H4 (cell line): ENCODE measurements around the gene EXOC1L. TPM values are rescaled to one million over a fixed set of nuclear protein-coding genes. Genes with fewer than 3 reads are reported as not detected.
"Not testable (repeated sequence)": the region's sequence is repeated elsewhere in the genome, so short reads cannot be mapped to it uniquely, and the experiment has no call there.

Source experiments
- DNase-seq: peaks from one replicate; pipeline ENCODE4 v3.0.0-alpha.2; 2015; ENCODE audit warnings: low spot score
- total RNA-seq: library from RNA; depleted of rRNA; stranded (reverse); fragments of >200 nt; shearing (Covaris generic); gene quantifications from 2 replicates; pipeline ENCODE4 v1.2.3, GENCODE V29; 2014

The EXOC1L gene
- total RNA-seq, 1 experiment from 2014 or later: not detected

- DNase-seq: no peak
Measured at GRCh38 chr4:55838356-55838755, 18.8 kb downstream of the EXOC1L start.

GRCh38 chr4:55838952-55839351 lies 19.4 kb downstream of the EXOC1L start:
- DNase-seq: no peak

DNA sequence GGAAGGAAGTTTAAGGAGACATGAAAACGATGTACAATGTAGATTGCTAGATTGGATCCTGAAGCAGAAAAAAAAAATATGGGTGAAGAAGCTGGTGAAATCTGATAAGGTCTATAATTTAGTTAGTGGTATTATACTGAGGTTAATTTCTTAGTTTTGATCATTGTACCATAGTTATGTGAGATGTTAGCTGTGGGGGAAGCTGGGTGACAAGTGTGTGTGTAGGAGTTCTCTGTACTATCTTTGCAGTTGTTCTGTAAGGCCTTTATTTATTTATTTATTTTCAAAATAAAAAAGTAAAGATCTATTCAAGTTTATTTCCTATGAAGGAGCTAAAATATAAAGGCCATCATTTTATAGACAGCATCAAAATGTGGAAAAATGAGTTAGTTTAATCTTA lies 21.4 kb downstream of the EXOC1L start:
- DNase-seq: no peak

GRCh38 chr4:55841373-55842239 lies 22.0 kb downstream of the EXOC1L start:
- not testable (repeated sequence) for DNase-seq

DNA sequence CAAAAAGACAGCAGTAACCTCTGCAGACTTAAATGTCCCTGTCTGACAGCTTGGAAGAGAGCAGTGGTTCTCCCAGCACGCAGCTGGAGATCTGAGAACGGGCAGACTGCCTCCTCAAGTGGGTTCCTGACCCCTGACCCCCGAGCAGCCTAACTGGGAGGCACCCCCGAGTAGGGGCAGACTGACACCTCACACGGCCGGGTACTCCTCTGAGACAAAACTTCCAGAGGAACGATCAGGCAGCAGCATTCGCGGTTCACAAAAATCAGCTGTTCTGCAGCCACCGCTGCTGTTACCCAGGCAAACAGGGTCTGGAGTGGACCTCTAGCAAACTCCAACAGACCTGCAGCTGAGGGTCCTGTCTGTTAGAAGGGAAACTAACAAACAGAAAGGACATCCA lies 22.7 kb downstream of the EXOC1L start:
- not testable (repeated sequence) for DNase-seq

DNA sequence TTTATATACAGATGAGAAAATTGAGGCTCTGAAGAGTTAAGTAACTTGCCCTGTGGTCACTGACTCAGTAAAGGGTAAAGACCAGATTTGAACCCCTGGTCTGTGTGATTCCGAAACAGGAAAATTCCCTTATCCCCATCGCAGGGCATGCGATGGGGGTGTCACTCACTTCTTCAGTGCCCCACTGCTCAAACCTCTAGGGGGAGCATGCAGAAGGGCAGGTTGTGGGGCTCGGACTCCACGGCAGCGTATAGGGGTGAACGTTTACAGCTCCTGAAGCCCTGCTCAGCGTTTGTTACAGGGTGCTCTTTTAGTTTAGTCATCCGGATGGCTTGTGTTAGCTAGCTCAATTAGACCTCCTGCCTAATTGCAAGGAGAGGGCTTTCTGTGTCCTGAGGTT lies 30.1 kb downstream of the EXOC1L start:
- no peak for DNase-seq

- no peak for DNase-seq
Measured at GRCh38 chr4:55851885-55852284, 32.3 kb downstream of the EXOC1L start.

DNA sequence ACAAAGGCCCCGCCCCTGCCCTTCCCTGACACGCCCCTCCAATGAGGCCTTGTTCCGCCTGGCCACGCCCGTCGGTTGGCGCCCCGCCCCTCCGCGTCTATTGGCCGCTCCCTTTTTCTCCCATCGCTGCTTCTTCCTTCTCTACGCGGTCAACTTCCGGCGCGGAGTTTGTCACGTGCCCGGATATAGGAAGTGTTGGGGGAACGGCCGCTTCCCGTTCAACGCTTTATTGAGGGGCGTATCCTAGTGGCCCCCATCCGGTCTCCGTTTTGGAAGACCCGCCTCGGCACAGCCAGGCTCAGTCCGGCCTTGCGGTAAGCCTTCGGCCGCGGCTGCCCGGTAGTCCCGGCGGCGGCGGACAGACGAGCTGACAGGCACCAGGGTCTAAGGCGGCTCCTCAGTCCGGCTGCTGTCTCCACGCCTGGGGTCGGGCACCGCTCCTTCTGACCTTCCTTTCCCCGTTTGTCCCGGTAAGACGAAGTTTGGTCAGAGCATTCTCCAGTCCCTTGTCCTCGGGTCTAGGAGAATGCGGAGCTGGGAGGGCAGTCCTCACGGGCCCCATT lies 34.0 kb downstream of the EXOC1L start, which contains the start of gene EXOC1:
Gene EXOC1 (plus strand): TSS at position 165 of the 563 bp plus-strand sequence. CDS start 4,676 bp downstream, outside the sequence.
- peak; percentile 96 for DNase-seq

DNA sequence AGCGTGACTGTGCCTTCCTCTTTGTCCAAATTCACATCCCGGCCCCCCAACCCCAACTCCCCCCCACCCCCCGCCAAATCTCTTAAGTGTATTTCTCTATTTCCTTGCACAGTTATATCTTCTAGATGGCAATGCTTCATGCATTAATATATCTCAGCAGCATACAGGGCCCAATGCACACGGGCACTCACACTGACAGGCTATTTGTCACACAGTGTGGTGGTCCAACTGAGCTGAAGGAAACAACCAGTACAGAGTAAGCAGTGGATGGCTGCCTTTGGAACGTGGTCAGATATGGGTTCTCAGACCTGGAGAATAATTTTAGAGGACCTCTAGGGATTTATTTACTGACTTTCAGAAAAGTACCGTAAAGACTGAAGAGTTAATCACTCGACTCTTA lies 34.5 kb downstream of the EXOC1L start:
- DNase-seq: no peak

DNA sequence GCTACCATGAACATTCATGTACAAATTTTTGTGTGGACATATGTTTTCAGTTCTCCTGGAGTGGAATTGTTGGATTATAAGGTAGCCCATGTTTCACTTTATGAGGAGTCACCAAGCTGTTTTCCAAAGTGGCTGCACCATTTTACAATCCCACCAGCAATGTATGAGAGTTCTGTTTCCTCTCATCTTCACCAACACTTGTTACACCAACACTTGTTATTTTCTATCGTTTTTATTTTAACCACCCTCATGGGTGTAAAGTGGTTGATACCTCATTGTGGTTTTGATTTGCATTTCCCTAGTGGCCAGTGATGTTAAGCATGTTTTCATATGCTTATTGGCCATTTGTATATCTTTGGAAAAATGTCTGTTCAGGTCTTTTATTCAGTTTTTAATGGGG lies 38.0 kb downstream of the EXOC1L start:
- DNase-seq: no peak

- DNase-seq: no peak
Measured at GRCh38 chr4:55859711-55860110, 40.1 kb downstream of the EXOC1L start.

DNA sequence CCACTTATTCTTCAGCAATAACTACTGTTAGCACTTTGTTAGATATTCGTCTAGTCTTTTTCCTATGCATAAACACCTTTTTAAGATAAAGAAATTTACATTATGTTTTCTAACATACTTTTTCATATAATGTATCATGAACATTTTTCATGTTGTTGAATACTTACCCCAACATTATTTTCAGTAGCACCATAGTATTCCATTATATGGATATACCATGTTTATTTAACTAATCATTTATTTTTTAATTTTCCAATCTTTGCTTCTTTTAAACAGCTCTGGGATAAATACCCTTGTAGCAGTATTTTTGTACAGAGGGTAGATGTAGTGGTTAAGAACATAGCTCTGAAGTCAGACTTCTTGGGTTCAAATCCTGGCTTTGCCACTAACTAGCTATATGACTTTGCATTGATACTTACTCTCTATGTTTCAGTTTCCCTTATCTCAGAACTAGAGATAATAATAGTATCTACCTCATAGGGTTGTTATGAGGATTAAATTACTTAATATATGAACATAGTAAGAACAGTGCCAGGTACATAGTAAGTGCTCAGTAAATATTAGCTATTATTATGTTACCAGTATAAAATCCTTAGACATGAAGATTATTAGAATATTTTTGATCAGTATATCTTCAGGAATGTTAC lies 45.1 kb downstream of the EXOC1L start:
- DNase-seq: no peak

GRCh38 chr4:55865228-55865806 lies 45.7 kb downstream of the EXOC1L start:
- no peak for DNase-seq

DNA sequence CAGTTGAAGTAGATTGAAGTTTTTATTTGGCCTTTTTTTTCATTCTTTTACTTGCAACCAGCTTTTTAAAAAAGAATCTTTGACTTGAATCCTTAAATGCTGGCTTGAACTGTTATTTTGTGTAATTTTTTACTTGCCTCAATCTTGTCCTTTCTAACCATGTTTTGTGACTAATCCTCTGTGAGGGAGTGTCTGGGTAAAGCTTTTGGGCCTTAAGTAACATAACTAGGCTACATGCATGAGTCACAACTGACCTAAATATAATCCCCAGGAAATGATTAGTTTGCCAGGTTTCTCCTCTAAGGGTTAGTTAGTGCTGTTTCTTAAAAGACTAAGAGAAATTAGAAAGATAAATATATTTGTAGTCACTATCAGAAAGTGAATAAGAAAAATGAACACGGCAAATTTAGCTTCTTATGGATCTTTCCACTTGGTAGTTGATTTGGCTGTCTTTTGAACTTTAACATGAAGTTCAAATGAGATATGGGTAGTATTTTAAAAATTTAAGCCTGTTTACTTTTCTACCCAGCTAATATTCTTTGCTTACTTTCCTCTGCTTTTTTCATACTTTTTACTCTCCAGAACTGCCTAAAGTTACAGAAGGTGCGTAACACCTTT lies 46.8 kb downstream of the EXOC1L start:
- DNase-seq: peak; percentile 84

DNA sequence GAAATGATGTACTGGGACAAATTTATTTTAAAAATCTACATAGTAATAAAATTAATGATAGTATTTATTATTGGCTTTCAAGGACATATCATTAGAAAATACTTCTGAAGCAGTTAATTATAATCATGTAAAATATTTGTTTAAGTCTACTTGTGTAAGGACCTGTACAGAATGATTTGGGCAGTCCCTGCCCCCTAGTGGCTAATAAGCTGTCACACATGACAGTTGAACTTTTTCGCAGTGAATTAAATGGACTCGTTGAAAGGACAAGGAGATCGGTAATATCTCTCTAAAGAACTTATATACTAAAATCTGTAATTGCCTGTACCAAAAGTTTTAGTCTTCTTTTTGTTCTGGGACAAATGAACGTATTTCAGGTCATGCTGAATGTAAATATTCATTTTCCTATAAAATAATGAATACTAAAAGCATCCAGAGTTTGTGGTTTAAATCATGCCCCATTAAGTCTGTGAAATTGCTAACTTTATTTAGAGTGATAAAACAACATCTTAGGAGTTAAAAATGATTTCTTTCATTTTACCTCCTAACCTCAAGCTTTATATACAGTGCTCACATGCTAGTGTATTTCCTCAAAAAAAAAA lies 47.5 kb downstream of the EXOC1L start:
- DNase-seq: peak; percentile 67

- DNase-seq: no peak
Measured at GRCh38 chr4:55868581-55869090, 49.0 kb downstream of the EXOC1L start.

DNA sequence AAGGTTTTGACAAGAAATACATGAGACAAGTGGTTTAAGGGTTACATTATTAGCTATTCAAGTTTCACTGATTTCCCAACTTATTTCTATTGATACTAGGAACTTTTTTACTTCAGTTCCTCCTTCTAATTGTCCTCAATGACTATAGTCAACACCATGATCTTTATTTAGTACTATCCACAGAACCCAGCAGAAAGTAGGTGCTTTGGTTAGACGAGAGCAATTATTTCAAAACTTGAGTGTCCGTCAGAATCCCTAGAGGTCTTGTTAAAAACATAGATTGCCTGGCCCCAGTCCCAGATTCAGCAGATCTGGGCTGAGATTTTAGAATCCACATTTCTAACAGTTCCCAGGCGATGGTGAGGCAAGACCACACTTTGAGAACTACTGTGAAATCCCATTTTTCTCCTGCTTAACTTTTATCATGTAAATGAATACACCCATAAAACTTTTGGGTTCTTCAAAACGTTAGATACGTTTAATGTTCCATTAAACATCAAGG lies 51.8 kb downstream of the EXOC1L start:
- no peak for DNase-seq

- DNase-seq: no peak
Measured at GRCh38 chr4:55874831-55875230, 55.2 kb downstream of the EXOC1L start.

GRCh38 chr4:55876387-55876786 lies 56.8 kb downstream of the EXOC1L start:
- no peak for DNase-seq

DNA sequence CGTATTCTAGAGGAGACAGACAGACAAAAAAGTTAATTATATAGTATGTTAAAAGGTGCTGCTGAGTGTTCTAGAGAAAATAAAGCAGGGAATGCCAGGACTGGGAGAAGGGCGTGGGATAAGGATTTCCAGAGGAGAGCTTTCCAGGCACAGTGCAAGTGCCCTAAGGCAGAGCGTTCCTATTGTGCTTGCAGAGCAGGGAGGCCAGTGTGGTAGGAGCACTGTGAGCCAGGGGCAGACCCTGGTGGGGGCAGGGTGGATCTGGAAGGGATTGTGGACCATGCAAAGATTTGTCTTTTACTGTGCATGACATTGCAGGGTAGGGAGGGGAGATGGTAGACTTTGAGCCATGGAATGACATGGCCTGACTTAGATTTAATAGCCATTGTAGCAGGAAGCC lies 59.6 kb downstream of the EXOC1L start:
- DNase-seq: no peak

- DNase-seq: no peak
Measured at GRCh38 chr4:55880652-55881280, 61.2 kb downstream of the EXOC1L start.
